ENCODE measurements around the gene PRR11. TPM values are rescaled to one million over a fixed set of nuclear protein-coding genes. Genes with fewer than 3 reads are reported as not detected.
A peak's percentile ranks its signal among the peaks of the same experiment; 100 is the strongest.

Gene PRR11
- total and polyA plus RNA-seq, 11 donors, result 0.15 to 11.4 (median 1.0) TPM

DNA sequence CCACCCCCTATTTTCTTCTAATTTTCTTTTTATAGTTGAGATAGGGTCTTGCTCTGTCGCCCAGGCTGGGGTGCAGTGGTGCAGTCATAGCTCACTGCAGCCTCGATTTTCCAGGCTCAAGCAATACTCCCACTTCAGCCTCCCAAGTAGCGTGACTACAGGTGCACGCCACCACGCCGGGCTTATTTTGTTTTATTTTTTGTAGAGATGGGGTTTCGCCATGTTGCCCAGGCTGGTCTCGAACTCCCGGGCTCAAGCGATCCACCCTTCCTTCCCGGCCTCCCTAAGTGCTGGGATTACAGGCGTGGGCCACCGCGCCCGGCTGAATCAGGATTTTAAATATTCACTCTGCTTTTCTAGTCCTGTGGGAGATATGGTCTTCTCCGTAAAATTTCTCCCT, 63.8 kb downstream of the PRR11 start:
- H3K4me1 ChIP-seq, result peaks cover 0 to 13% (median 0%) of the 10 kb centered on the region in 12 donors
- no peak overlapping the region for H3K4me3 ChIP-seq
- TF ChIP-seq, protein P1, sequence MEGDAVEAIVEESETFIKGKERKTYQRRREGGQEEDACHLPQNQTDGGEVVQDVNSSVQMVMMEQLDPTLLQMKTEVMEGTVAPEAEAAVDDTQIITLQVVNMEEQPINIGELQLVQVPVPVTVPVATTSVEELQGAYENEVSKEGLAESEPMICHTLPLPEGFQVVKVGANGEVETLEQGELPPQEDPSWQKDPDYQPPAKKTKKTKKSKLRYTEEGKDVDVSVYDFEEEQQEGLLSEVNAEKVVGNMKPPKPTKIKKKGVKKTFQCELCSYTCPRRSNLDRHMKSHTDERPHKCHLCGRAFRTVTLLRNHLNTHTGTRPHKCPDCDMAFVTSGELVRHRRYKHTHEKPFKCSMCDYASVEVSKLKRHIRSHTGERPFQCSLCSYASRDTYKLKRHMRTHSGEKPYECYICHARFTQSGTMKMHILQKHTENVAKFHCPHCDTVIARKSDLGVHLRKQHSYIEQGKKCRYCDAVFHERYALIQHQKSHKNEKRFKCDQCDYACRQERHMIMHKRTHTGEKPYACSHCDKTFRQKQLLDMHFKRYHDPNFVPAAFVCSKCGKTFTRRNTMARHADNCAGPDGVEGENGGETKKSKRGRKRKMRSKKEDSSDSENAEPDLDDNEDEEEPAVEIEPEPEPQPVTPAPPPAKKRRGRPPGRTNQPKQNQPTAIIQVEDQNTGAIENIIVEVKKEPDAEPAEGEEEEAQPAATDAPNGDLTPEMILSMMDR (IDR thresholded peaks at IDR 0.05), result no peak
- 93 to 97% (median 95%) methylated on average over 16 of the region's 16 CpGs for WGBS, 4 donors
- peaks cover 0 to 15% (median 6%) of the 10 kb centered on the region in 9 donors for H3K36me3 ChIP-seq
- no peaks in the 10 kb centered on the region for H3K9me3 ChIP-seq
- no peak overlapping the region for H3K27ac ChIP-seq
- DNase-seq (no peak), ATAC-seq (no peak)
- no peaks in the 10 kb centered on the region for H3K27me3 ChIP-seq
- intact Hi-C loops (cut with DNase I), result no loop called here

DNA sequence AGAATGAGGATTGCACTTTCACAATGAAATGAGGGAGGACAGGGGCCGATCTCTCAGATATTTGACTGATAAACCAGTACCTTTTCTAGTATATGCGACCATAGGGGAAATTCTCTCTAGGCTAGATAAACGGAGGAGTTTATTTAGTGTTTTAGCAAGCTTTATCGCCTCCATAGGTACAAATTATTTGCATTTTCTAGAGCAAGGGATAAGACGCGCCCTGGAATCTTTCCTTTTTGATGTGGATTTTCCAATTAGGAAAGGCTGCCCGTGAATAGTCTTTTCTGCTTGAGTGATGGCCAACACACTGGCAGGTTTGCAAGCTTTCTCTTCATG, 64.4 kb downstream of the PRR11 start:
- no peaks in the 10 kb centered on the region for H3K9me3 ChIP-seq
- peak overlapping the region in 11 of 12 donors; percentile 68 to 96 (median 80) for H3K4me3 ChIP-seq
- 35 to 42% (median 37%) methylated on average over 7 of the region's 7 CpGs for WGBS, 4 donors
- DNase-seq (no peak), ATAC-seq (no peak)
- H3K36me3 ChIP-seq, result peaks cover 0 to 9% (median under 1%) of the 10 kb centered on the region in 9 donors
- H3K27me3 ChIP-seq, result no peaks in the 10 kb centered on the region
- intact Hi-C loops (cut with DNase I), result loop anchor here in 1 of 10 donors (5.0 kb wide), 1 partner anchor 222 kb away; no protein-coding TSS in a partner anchor
- TF ChIP-seq, protein P1 (IDR thresholded peaks at IDR 0.05), result no peak
- no peak for TF ChIP-seq POLR2A (IDR thresholded peaks at IDR 0.05)
- peaks cover 0 to 13% (median 0%) of the 10 kb centered on the region in 12 donors for H3K4me1 ChIP-seq
- H3K27ac ChIP-seq, result peak overlapping the region in 2 of 12 donors; percentile 69 to 80

DNA sequence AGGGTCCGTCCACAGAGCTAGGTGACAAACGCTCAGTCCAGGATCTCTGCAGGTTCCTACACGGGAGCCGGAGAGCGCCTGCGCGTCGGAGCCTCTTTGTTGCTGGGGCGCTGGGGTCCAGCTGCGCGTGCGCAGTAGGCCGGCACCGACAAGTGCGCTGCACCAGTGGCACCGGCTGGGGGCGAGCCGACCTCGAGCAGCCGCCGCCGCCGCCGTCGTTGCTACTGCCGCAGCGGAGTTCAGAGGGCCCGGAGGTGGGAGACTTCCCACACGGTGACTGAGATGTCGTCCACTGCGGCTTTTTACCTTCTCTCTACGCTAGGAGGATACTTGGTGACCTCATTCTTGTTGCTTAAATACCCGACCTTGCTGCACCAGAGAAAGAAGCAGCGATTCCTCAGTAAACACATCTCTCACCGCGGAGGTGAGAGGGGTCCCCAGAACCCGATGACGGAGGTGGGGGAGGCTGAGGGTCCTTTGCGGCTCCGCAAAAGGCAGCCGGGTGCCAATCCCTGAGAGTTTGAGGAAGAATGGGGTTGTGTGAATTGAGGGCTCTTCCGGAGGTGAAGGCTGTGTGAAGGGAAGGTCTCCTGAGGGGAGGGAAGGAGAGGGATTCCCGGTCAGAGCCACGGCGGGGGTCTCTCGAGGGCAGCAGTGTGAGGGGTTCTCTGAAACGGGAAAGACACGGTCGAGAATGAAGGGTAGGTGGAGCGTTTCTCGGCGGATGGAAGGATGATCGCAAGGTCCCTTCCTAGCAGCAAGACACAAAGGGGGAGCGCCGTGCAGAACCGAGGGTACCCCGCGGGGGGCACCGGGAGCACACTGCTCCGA, 65.0 kb downstream of the PRR11 start, which contains the start of gene GDPD1:
GDPD1 (plus strand) TSS at position 184 of the 831 bp plus-strand sequence; CDS start at position 283, 99 bp downstream.
- peak in 1 of 2 donors; percentile 49 for TF ChIP-seq POLR2A (IDR thresholded peaks at IDR 0.05)
- TF ChIP-seq, protein P1 (IDR thresholded peaks at IDR 0.05), result peak; percentile 52 to 92 (median 72)
- Histone ChIP-seq H3K9me3 (no peaks in the 10 kb centered on the region), H3K4me1 (peaks cover 0 to 13% (median 0%) of the 10 kb centered on the region in 12 donors), H3K4me3 (peak within 1 kb of the TSS; percentile 64 to 96 (median 79)), H3K27ac (peak within 1 kb of the TSS in 11 of 12 donors; percentile 26 to 80 (median 69)), H3K27me3 (no peaks in the 10 kb centered on the region), H3K36me3 (peaks cover 0 to 3% (median 0%) of the 10 kb centered on the region in 9 donors)
- ATAC-seq (peak; percentile 95 to 99 (median 98)), DNase-seq (peak; percentile 94 to 99 (median 96))
- WGBS, 4 donors, result 0 to 1% (median 0%) methylated on average over 44 to 60 of the region's 60 CpGs
- intact Hi-C loops (cut with DNase I), result loop anchor here in 1 of 10 donors (5.0 kb wide), 1 partner anchor 222 kb away; no protein-coding TSS in a partner anchor
